Left ventricle myocardium inferior (tissue), 1 donor: ENCODE measurements around the gene NGLY1. TPM values are rescaled to one million over a fixed set of nuclear protein-coding genes. Genes with fewer than 3 reads are reported as not detected.

Experiments used
- DNase-seq: peaks from one replicate; pipeline ENCODE4 v3.0.0-alpha.2; 2020
- H3K27ac ChIP-seq: fragments of 200-600 bp; replicated peaks from 2 replicates; pipeline ENCODE4 v1.8.0; 2021
- H3K27me3 ChIP-seq: fragments of 200-600 bp; 2 replicates; pipeline ENCODE4 v1.8.0; 2021; ENCODE audit warnings: low read depth
- H3K36me3 ChIP-seq: fragments of 200-600 bp; 2 replicates; pipeline ENCODE4 v1.8.0; 2021
- H3K4me1 ChIP-seq: fragments of 200-600 bp; 2 replicates; pipeline ENCODE4 v1.8.0; 2021
- H3K4me3 ChIP-seq: fragments of 200-600 bp; 2 replicates; pipeline ENCODE4 v1.8.0; 2021; ENCODE audit warnings: mild to moderate bottlenecking, moderate library complexity
- H3K9me3 ChIP-seq: fragments of 200-600 bp; replicated peaks from 2 replicates; pipeline ENCODE4 v1.8.0; 2021
- CTCF ChIP-seq: fragments of 200-600 bp; IDR thresholded peaks from 2 replicates; pipeline ENCODE4 v1.8.0; 2021; ENCODE audit warnings: antibody characterized with exemption, mild to moderate bottlenecking, borderline replicate concordance
- intact Hi-C: fragments of 100-400 bp; cut with micrococcal nuclease; formaldehyde crosslinking; loops from one replicate; pipeline ENCODE4 v1.11.0; 2022
- total RNA-seq: library from RNA; stranded (reverse); fragmentation: NEBNext Ultra II Directional; extraction: Animal tissue kit (Norgen Biotek cat#: 25700); gene quantifications from one replicate; pipeline ENCODE4 v1.2.1, GENCODE V29; 2021
- donor health status: DM: no; HTN: yes; CAD: no; lungs with severe emphysema.

Gene NGLY1
- total RNA-seq, 1 donor from 2014 or later: 27.7 TPM

- Histone ChIP-seq H3K4me3 (no peak overlapping the region), H3K4me1 (peaks cover 8% of the 10 kb centered on the region), H3K27me3 (no peaks in the 10 kb centered on the region), H3K36me3 (peaks cover 52% of the 10 kb centered on the region), H3K27ac (no peak overlapping the region), H3K9me3 (peaks cover 12% of the 10 kb centered on the region)
- intact Hi-C loops: no loop called here
- no peak for TF ChIP-seq CTCF
- no peak for DNase-seq
Measured at GRCh38 chr3:25775936-25776335, 7.3 kb downstream of the NGLY1 start.

GRCh38 chr3:25768851-25769250 lies 14.4 kb downstream of the NGLY1 start:
- Histone ChIP-seq H3K4me3 (no peak overlapping the region), H3K4me1 (no peaks in the 10 kb centered on the region), H3K27ac (no peak overlapping the region), H3K27me3 (no peaks in the 10 kb centered on the region), H3K9me3 (peaks cover 18% of the 10 kb centered on the region), H3K36me3 (peaks cover 21% of the 10 kb centered on the region)
- intact Hi-C loops: no loop called here
- DNase-seq: no peak
- TF ChIP-seq CTCF: no peak

- Histone ChIP-seq H3K36me3 (peaks cover 43% of the 10 kb centered on the region), H3K9me3 (no peaks in the 10 kb centered on the region), H3K4me3 (no peak overlapping the region), H3K27me3 (no peaks in the 10 kb centered on the region), H3K27ac (no peak overlapping the region), H3K4me1 (no peaks in the 10 kb centered on the region)
- TF ChIP-seq CTCF: no peak
- intact Hi-C loops: no loop called here
- DNase-seq: no peak
Measured at GRCh38 chr3:25751725-25752124, 31.5 kb downstream of the NGLY1 start.

GRCh38 chr3:25751048-25751447 lies 32.2 kb downstream of the NGLY1 start:
- H3K4me3 ChIP-seq: no peak overlapping the region

GRCh38 chr3:25749031-25749581 lies 34.1 kb downstream of the NGLY1 start:
- intact Hi-C loops: no loop called here
- no peak for DNase-seq
- Histone ChIP-seq H3K36me3 (peaks cover 52% of the 10 kb centered on the region), H3K27me3 (no peaks in the 10 kb centered on the region), H3K4me3 (no peak overlapping the region), H3K27ac (no peak overlapping the region), H3K4me1 (no peaks in the 10 kb centered on the region), H3K9me3 (no peaks in the 10 kb centered on the region)
- TF ChIP-seq CTCF: no peak

More at GRCh38 chr3:25751048-25751447, 32.2 kb downstream of the NGLY1 start:
- no peaks in the 10 kb centered on the region for H3K9me3 ChIP-seq
- no peak for TF ChIP-seq CTCF
- no peak overlapping the region for H3K27ac ChIP-seq
- H3K4me1 ChIP-seq: no peaks in the 10 kb centered on the region
- intact Hi-C loops: no loop called here
- DNase-seq: no peak
- no peaks in the 10 kb centered on the region for H3K27me3 ChIP-seq
- peaks cover 47% of the 10 kb centered on the region for H3K36me3 ChIP-seq

GRCh38 chr3:25748189-25748588 lies 35.1 kb downstream of the NGLY1 start:
- no peak overlapping the region for H3K27ac ChIP-seq
- peaks cover 53% of the 10 kb centered on the region for H3K36me3 ChIP-seq
- no peaks in the 10 kb centered on the region for H3K27me3 ChIP-seq
- H3K9me3 ChIP-seq: no peaks in the 10 kb centered on the region
- H3K4me1 ChIP-seq: no peaks in the 10 kb centered on the region
- no peak for TF ChIP-seq CTCF
- no peak overlapping the region for H3K4me3 ChIP-seq
- intact Hi-C loops: no loop called here
- DNase-seq: no peak
